MM.1S (cell line): ENCODE measurements around the gene ARFGAP1.

Source experiments
- DNase-seq: peaks from one replicate; pipeline ENCODE4 v3.0.0-alpha.2; 2015
- H2AFZ ChIP-seq: fragments of 300-600 bp; sonication (generic); 2 replicates; pipeline ENCODE4 v1.6.0; 2016; ENCODE audit warnings: antibody characterized with exemption, low read length
- H3F3A ChIP-seq: fragments of 300-600 bp; sonication (generic); 2 replicates; pipeline ENCODE4 v1.6.1; 2016; ENCODE audit warnings: mild to moderate bottlenecking, antibody characterized with exemption, low read length, moderate library complexity, mixed read lengths; ENCODE audit not compliant: insufficient read depth
- H3K27ac ChIP-seq: fragments of 300-600 bp; sonication (generic); 2 replicates; pipeline ENCODE4 v1.5.1; 2016; ENCODE audit warnings: mild to moderate bottlenecking, low read length
- H3K27me3 ChIP-seq: fragments of 300-600 bp; sonication (generic); replicated peaks from 2 replicates; pipeline ENCODE4 v1.6.0; 2016; ENCODE audit warnings: low read length; ENCODE audit not compliant: insufficient read depth
- H3K36me3 ChIP-seq: fragments of 300-600 bp; sonication (generic); replicated peaks from 2 replicates; pipeline ENCODE4 v1.6.1; 2016; ENCODE audit warnings: mild to moderate bottlenecking, low read length, mixed read lengths; ENCODE audit not compliant: insufficient read depth
- H3K4me1 ChIP-seq: fragments of 300-600 bp; sonication (generic); 2 replicates; pipeline ENCODE4 v1.6.1; 2016; ENCODE audit warnings: low read length, mixed read lengths
- H3K4me2 ChIP-seq: fragments of 300-600 bp; sonication (generic); 2 replicates; pipeline ENCODE4 v1.6.0; 2016; ENCODE audit warnings: low read depth, low read length
- H3K4me3 ChIP-seq: fragments of 300-600 bp; sonication (generic); 2 replicates; pipeline ENCODE4 v1.5.1; 2016; ENCODE audit warnings: low read length, mixed read lengths
- H3K79me2 ChIP-seq: fragments of 300-600 bp; sonication (generic); 2 replicates; pipeline ENCODE4 v1.6.1; 2016; ENCODE audit warnings: mixed run types, low read length, mixed read lengths
- H3K9ac ChIP-seq: fragments of 300-600 bp; sonication (generic); 2 replicates; pipeline ENCODE4 v1.6.1; 2016; ENCODE audit warnings: low read length, mixed read lengths
- H3K9me2 ChIP-seq: fragments of 300-600 bp; sonication (generic); replicated peaks from 2 replicates; pipeline ENCODE4 v1.6.1; 2016; ENCODE audit warnings: mild to moderate bottlenecking, low read length, mixed read lengths; ENCODE audit not compliant: insufficient read depth
- H3K9me3 ChIP-seq: fragments of 300-600 bp; sonication (generic); replicated peaks from 2 replicates; pipeline ENCODE4 v1.6.1; 2016; ENCODE audit warnings: mild to moderate bottlenecking, low read length, mixed read lengths; ENCODE audit not compliant: insufficient read depth
- H4K20me1 ChIP-seq: fragments of 300-600 bp; sonication (generic); 2 replicates; pipeline ENCODE4 v1.6.1; 2016; ENCODE audit warnings: mild to moderate bottlenecking, low read length, moderate library complexity, mixed read lengths; ENCODE audit not compliant: insufficient read depth
- EZH2 ChIP-seq: fragments of 300-600 bp; sonication (generic); optimal IDR thresholded peaks from 2 replicates; pipeline ENCODE3; 2017; ENCODE audit warnings: low read depth, mild to moderate bottlenecking, antibody characterized with exemption, low read length, mixed read lengths
- EZH2phosphoT487 ChIP-seq: fragments of 300-600 bp; sonication (generic); IDR thresholded peaks from 2 replicates; pipeline ENCODE4 v1.6.1; 2018; ENCODE audit warnings: antibody characterized with exemption, low read length
- TF ChIP-seq, protein P1 (sequence below): fragments of 300-600 bp; sonication (generic); IDR thresholded peaks from 2 replicates; pipeline ENCODE4 v1.5.1; 2016; ENCODE audit warnings: antibody characterized with exemption, low read length, mixed read lengths

Gene ARFGAP1

GRCh38 chr20:63272105-63273058, at the start of gene ARFGAP1:
ARFGAP1 (plus strand) TSS chr20:63272813; CDS start chr20:63275581, 2,768 bp downstream.
- no peaks in the 10 kb centered on the region for H3K9me2 ChIP-seq
- no peaks in the 10 kb centered on the region for H3K36me3 ChIP-seq
- H3K27me3 ChIP-seq, result peaks cover 22% of the 10 kb centered on the region
- H2AFZ ChIP-seq, result peak within 1 kb of the TSS; percentile 58; the same call in 1 of the 2 replicates
- peak within 1 kb of the TSS; percentile 87 for H3K4me2 ChIP-seq
- peak; percentile 90 for DNase-seq
- H3K79me2 ChIP-seq, result peaks cover 45% of the 10 kb centered on the region
- peak within 1 kb of the TSS; percentile 70 for H3K9ac ChIP-seq
- H3F3A ChIP-seq, result no peaks in the 10 kb centered on the region
- peaks cover 4% of the 10 kb centered on the region; the same call in 1 of the 2 replicates for H4K20me1 ChIP-seq
- peak within 1 kb of the TSS; percentile 67 for H3K4me3 ChIP-seq
- H3K9me3 ChIP-seq, result no peaks in the 10 kb centered on the region
- TF ChIP-seq EZH2phosphoT487 (no peak), EZH2 (no peak)
- TF ChIP-seq, protein P1, sequence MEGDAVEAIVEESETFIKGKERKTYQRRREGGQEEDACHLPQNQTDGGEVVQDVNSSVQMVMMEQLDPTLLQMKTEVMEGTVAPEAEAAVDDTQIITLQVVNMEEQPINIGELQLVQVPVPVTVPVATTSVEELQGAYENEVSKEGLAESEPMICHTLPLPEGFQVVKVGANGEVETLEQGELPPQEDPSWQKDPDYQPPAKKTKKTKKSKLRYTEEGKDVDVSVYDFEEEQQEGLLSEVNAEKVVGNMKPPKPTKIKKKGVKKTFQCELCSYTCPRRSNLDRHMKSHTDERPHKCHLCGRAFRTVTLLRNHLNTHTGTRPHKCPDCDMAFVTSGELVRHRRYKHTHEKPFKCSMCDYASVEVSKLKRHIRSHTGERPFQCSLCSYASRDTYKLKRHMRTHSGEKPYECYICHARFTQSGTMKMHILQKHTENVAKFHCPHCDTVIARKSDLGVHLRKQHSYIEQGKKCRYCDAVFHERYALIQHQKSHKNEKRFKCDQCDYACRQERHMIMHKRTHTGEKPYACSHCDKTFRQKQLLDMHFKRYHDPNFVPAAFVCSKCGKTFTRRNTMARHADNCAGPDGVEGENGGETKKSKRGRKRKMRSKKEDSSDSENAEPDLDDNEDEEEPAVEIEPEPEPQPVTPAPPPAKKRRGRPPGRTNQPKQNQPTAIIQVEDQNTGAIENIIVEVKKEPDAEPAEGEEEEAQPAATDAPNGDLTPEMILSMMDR, result no peak
- no peak within 1 kb of the TSS for H3K27ac ChIP-seq
- 0 out of 2 replicates have a peak, but pooled peaks cover 6% of the 10 kb centered on the region for H3K4me1 ChIP-seq

DNA sequence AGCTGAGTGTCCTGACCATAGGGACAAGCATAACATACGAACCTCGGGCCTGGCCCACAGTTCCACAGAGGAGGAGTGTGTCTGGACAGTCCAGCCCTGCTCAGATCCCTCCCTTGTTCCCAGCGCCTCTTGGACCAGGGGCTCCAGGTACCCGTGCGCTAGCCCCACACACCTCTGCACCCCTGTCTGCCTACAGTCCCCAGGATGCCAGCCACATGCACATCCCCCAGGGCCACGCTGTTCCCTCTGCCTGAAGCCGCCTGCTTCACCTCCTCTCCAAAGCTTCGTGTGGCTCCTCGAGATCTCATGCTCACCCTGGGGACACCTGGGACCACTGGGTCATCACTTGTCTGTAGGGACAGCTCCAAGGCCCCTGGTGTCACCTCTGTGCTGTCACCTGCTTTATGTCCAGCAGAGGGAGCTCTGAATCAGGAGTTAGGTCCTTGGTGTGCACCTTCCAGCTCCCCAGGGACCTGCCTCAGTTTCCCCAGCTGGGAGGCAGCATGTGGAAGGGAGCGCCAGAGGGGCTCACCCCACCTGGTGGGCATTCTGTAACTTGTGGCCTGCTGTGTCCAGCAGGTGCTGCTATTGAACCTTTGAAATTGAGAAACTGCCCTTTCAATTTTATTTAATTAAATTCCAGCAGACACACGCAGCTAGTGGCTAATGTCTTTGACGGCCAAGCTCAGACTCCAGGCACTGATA, 49.3 kb upstream of the ARFGAP1 start:
- Histone ChIP-seq H3K27ac (no peak overlapping the region), H3K27me3 (peaks cover 87% of the 10 kb centered on the region), H3K79me2 (no peaks in the 10 kb centered on the region), H3K4me3 (no peak overlapping the region), H3K4me1 (no peaks in the 10 kb centered on the region), H3K9ac (no peak overlapping the region), H3F3A (no peaks in the 10 kb centered on the region), H3K36me3 (no peaks in the 10 kb centered on the region), H3K9me2 (no peaks in the 10 kb centered on the region), H3K4me2 (no peak overlapping the region), H4K20me1 (no peaks in the 10 kb centered on the region), H2AFZ (no peak overlapping the region), H3K9me3 (no peaks in the 10 kb centered on the region)
- TF ChIP-seq, protein P1, result peak; percentile 78
- TF ChIP-seq EZH2phosphoT487, result no peak
- DNase-seq, result peak; percentile 45

- H3K9me3 ChIP-seq, result no peaks in the 10 kb centered on the region
- no peak overlapping the region for H3K4me2 ChIP-seq
- no peak overlapping the region for H3K27ac ChIP-seq
- no peaks in the 10 kb centered on the region for H3F3A ChIP-seq
- no peaks in the 10 kb centered on the region for H3K9me2 ChIP-seq
- H3K4me1 ChIP-seq, result no peaks in the 10 kb centered on the region
- DNase-seq, result no peak
- H2AFZ ChIP-seq, result no peak overlapping the region
- H3K4me3 ChIP-seq, result no peak overlapping the region
- peaks cover 92% of the 10 kb centered on the region for H3K27me3 ChIP-seq
- no peaks in the 10 kb centered on the region for H3K36me3 ChIP-seq
- H3K79me2 ChIP-seq, result no peaks in the 10 kb centered on the region
- no peaks in the 10 kb centered on the region for H4K20me1 ChIP-seq
- TF ChIP-seq EZH2phosphoT487, result no peak
- no peak for TF ChIP-seq EZH2
- TF ChIP-seq, protein P1, result no peak
- H3K9ac ChIP-seq, result no peak overlapping the region
Measured at GRCh38 chr20:63223826-63224207, 48.8 kb upstream of the ARFGAP1 start.
